Panc1 (cell line): ENCODE data around the gene EEA1. TPM values are rescaled to one million over a fixed set of nuclear protein-coding genes. Genes with fewer than 3 reads are reported as not detected.

Source experiments
- ATAC-seq: fragments of 200-7000 bp; cut with Tn5 transposase; 2 replicates; pipeline ENCODE4 v1.9.1; 2020; ENCODE audit warnings: mild to moderate bottlenecking, moderate library complexity
- BruUV-seq: library from RNA; stranded (reverse); fragments of 400-500 nt; replicated peaks from 2 replicates; lab custom pipeline; 2021; lab: Mats Ljungman, UMichigan
- CTCF ChIA-PET: fragments of 300-600 bp; sonication (Branson Sonifier 250); formaldehyde crosslinking; loops from one replicate; lab custom pipeline; 2022; ENCODE audit warnings: antibody characterized with exemption; lab: Charles Lee
- POLR2A ChIA-PET: fragments of 300-600 bp; sonication (Branson Sonifier 250); formaldehyde crosslinking; loops from one replicate; lab custom pipeline; 2022; ENCODE audit warnings: antibody characterized with exemption; lab: Charles Lee
- DNase-seq: peaks from one replicate; pipeline ENCODE4 v3.0.0-alpha.2; 2010; ENCODE audit warnings: low read depth, low spot score
- H3K27ac ChIP-seq: 2 replicates; pipeline ENCODE4 v1.5.1; 2011; ENCODE audit warnings: mild to moderate bottlenecking, low read length, inconsistent platforms
- H3K27me3 ChIP-seq: fragments of 200-500 bp; sonication (Bioruptor generic); 2 replicates; pipeline ENCODE4 v1.6.0; 2014; ENCODE audit warnings: low read length, inconsistent platforms; ENCODE audit not compliant: control insufficient read depth, insufficient read depth
- H3K36me3 ChIP-seq: fragments of 200-500 bp; sonication (Bioruptor generic); 2 replicates; pipeline ENCODE4 v1.5.1; 2014; ENCODE audit warnings: inconsistent platforms, mild to moderate bottlenecking, low read length, moderate library complexity; ENCODE audit not compliant: control insufficient read depth, insufficient read depth
- H3K4me1 ChIP-seq: 2 replicates; pipeline ENCODE4 v1.5.1; 2011; ENCODE audit warnings: inconsistent platforms, mild to moderate bottlenecking, low read length, moderate library complexity; ENCODE audit not compliant: control insufficient read depth, insufficient read depth
- H3K4me3 ChIP-seq, 2 experiments: 2 replicates each; pipeline ENCODE4 v1.5.1; 2011 to 2012; ENCODE audit warnings: low read depth in 2 of 2, low read length in 2 of 2, mild to moderate bottlenecking in 2 of 2, inconsistent platforms in 1 of 2, moderate library complexity in 1 of 2
- H3K9me3 ChIP-seq: fragments of 200-500 bp; sonication (Bioruptor generic); 2 replicates; pipeline ENCODE4 v1.5.1; 2014; ENCODE audit warnings: low read depth, mild to moderate bottlenecking, inconsistent platforms, low read length, moderate library complexity; ENCODE audit not compliant: control insufficient read depth, insufficient read depth
- CTCF ChIP-seq: fragments of 450-650 bp; IDR thresholded peaks from 2 replicates; pipeline ENCODE4 v1.5.1; 2017; ENCODE audit warnings: mild to moderate bottlenecking
- POLR2AphosphoS5 ChIP-seq: IDR thresholded peaks from 2 replicates; pipeline ENCODE4 v1.6.1; 2012; ENCODE audit warnings: mild to moderate bottlenecking, low read depth, low read length, moderate library complexity
- REST ChIP-seq, 2 experiments: IDR thresholded peaks; 2 replicates each; pipeline ENCODE4 v1.6.1; 2011 to 2012; ENCODE audit warnings: low read depth in 2 of 2, control low read depth in 1 of 2, low read length in 1 of 2, mild to moderate bottlenecking in 1 of 2, moderate library complexity in 1 of 2; ENCODE audit not compliant: insufficient read depth in 1 of 2
- SIN3A ChIP-seq: IDR thresholded peaks from 2 replicates; pipeline ENCODE4 v1.6.1; 2012; ENCODE audit warnings: low read depth, mild to moderate bottlenecking, low read length, moderate library complexity, borderline replicate concordance; ENCODE audit not compliant: insufficient read depth
- TCF7L2 ChIP-seq: IDR thresholded peaks from 2 replicates; pipeline ENCODE4 v1.6.1; 2011; ENCODE audit warnings: mild to moderate bottlenecking, low read depth, low read length, inconsistent platforms
- in situ Hi-C: cut with HindIII; loops from 2 replicates; pipeline ENCODE4 v1.10.0; 2016; ENCODE audit warnings: low sequenced_read_pairs, low pct_unique_long_range_greater_than_20kb
- intact Hi-C: fragments of 100-400 bp; cut with micrococcal nuclease; formaldehyde crosslinking; loops from one replicate; pipeline ENCODE4 v1.10.0; 2022; ENCODE audit not compliant: unreplicated experiment
- total RNA-seq: library from RNA; stranded (reverse); gene quantifications from one replicate; pipeline ENCODE4 v1.2.1, GENCODE V29; 2021; ENCODE audit not compliant: unreplicated experiment

The EEA1 gene
- total RNA-seq, 1 experiment from 2014 or later, result 15.1 TPM

- Histone ChIP-seq H3K27me3 (no peaks in the 10 kb centered on the region), H3K27ac (no peak overlapping the region), H3K36me3 (no peaks in the 10 kb centered on the region), H3K9me3 (no peaks in the 10 kb centered on the region), H3K4me3 (no peak overlapping the region), H3K4me1 (no peaks in the 10 kb centered on the region)
- in situ Hi-C loops (no loop called here), intact Hi-C loops (no loop called here)
- no TSS peak for BruUV-seq
- CTCF ChIA-PET, result no interaction called here
- POLR2A ChIA-PET, result no interaction called here
- DNase-seq (no peak), ATAC-seq (no peak)
- TF ChIP-seq SIN3A, result no peak
- no peak for TF ChIP-seq CTCF
- no peak for TF ChIP-seq POLR2AphosphoS5
- TF ChIP-seq REST (IDR thresholded peaks at IDR 0.05; ENCODE audit: insufficient read depth in 1 of 2, low read depth in 2 of 2, low read length in 1 of 2), result no peak
- TF ChIP-seq TCF7L2, result no peak
These were observed 18.6 kb upstream of the EEA1 start for GRCh38 chr12:92947589-92948215.

- Histone ChIP-seq H3K27ac (no peak overlapping the region), H3K36me3 (no peaks in the 10 kb centered on the region), H3K4me1 (no peaks in the 10 kb centered on the region), H3K27me3 (no peaks in the 10 kb centered on the region), H3K4me3 (no peak overlapping the region), H3K9me3 (no peaks in the 10 kb centered on the region)
- no TSS peak for BruUV-seq
- ATAC-seq (no peak), DNase-seq (no peak)
- TF ChIP-seq POLR2AphosphoS5 (no peak), REST (IDR thresholded peaks at IDR 0.05; ENCODE audit: insufficient read depth in 1 of 2, low read depth in 2 of 2, low read length in 1 of 2) (no peak), CTCF (no peak), TCF7L2 (no peak), SIN3A (no peak)
- in situ Hi-C loops, result no loop called here
- CTCF ChIA-PET, result no interaction called here
- POLR2A ChIA-PET, result interaction anchor here (0.6 kb wide), 1 partner anchor 164 kb away, joined by 3 read pairs; no protein-coding TSS in a partner anchor
- intact Hi-C loops, result no loop called here
These were observed 16.6 kb upstream of the EEA1 start for GRCh38 chr12:92945659-92946220.
